Measurements from ENCODE around the gene IQSEC2.

Gene IQSEC2

GRCh38 chrX:53303195-53303594, 21.8 kb upstream of the IQSEC2 start:
- no peak for TF ChIP-seq CTCF (IDR thresholded peaks at IDR 0.05; ENCODE audit: borderline replicate concordance, insufficient read depth, low read depth, low read length)
- no peak overlapping the region for H3K4me3 ChIP-seq (ENCODE audit: low read depth, low read length)

GRCh38 chrX:53300157-53300556, 18.8 kb upstream of the IQSEC2 start:
- H3K4me3 ChIP-seq (ENCODE audit: low read depth, low read length), result no peak overlapping the region
- TF ChIP-seq CTCF (IDR thresholded peaks at IDR 0.05; ENCODE audit: borderline replicate concordance, insufficient read depth, low read depth, low read length), result no peak

GRCh38 chrX:53294024-53294648, 12.8 kb upstream of the IQSEC2 start:
- peak; percentile 15; the same call in 1 of the 2 replicates for TF ChIP-seq CTCF (IDR thresholded peaks at IDR 0.05; ENCODE audit: borderline replicate concordance, insufficient read depth, low read depth, low read length)
- H3K4me3 ChIP-seq (ENCODE audit: low read depth, low read length), result no peak overlapping the region

GRCh38 chrX:53291596-53291995, 10.2 kb upstream of the IQSEC2 start:
- no peak for TF ChIP-seq CTCF (IDR thresholded peaks at IDR 0.05; ENCODE audit: borderline replicate concordance, insufficient read depth, low read depth, low read length)
- H3K4me3 ChIP-seq (ENCODE audit: low read depth, low read length), result no peak overlapping the region

- H3K4me3 ChIP-seq (ENCODE audit: low read depth, low read length), result no peak overlapping the region
- TF ChIP-seq CTCF (IDR thresholded peaks at IDR 0.05; ENCODE audit: borderline replicate concordance, insufficient read depth, low read depth, low read length), result no peak
Observed at GRCh38 chrX:53290441-53291041, 9.2 kb upstream of the IQSEC2 start.

GRCh38 chrX:53288189-53288588, 6.8 kb upstream of the IQSEC2 start:
- TF ChIP-seq CTCF (IDR thresholded peaks at IDR 0.05; ENCODE audit: borderline replicate concordance, insufficient read depth, low read depth, low read length), result no peak
- no peak overlapping the region for H3K4me3 ChIP-seq (ENCODE audit: low read depth, low read length)

- TF ChIP-seq CTCF (IDR thresholded peaks at IDR 0.05; ENCODE audit: borderline replicate concordance, insufficient read depth, low read depth, low read length), result no peak
- H3K4me3 ChIP-seq (ENCODE audit: low read depth, low read length), result no peak overlapping the region
Observed at GRCh38 chrX:53287493-53288138, 6.2 kb upstream of the IQSEC2 start.
